Measurements from ENCODE around the gene TATDN3.

DNA sequence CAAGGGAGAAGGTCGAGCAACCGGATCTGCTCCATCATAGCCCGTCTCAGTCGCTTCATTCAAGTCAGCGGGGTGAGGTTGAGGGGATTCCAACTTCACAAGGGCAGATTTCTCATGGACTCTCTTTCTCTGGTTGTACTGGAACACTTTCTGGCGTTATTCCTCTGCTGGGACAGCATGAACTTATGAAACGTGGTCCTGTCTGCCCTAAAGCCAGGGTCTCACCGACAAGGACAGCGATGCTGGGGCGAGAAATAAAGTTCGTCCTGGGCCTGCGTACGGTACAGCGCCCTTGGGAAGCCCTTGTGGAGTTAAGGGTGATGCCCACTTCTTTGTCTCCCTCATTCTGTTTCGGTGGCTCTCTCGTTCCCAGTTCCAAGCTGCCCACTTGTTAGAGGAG lies 65.1 kb downstream of the TATDN3 start:
- TF ChIP-seq, protein P1, sequence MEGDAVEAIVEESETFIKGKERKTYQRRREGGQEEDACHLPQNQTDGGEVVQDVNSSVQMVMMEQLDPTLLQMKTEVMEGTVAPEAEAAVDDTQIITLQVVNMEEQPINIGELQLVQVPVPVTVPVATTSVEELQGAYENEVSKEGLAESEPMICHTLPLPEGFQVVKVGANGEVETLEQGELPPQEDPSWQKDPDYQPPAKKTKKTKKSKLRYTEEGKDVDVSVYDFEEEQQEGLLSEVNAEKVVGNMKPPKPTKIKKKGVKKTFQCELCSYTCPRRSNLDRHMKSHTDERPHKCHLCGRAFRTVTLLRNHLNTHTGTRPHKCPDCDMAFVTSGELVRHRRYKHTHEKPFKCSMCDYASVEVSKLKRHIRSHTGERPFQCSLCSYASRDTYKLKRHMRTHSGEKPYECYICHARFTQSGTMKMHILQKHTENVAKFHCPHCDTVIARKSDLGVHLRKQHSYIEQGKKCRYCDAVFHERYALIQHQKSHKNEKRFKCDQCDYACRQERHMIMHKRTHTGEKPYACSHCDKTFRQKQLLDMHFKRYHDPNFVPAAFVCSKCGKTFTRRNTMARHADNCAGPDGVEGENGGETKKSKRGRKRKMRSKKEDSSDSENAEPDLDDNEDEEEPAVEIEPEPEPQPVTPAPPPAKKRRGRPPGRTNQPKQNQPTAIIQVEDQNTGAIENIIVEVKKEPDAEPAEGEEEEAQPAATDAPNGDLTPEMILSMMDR (IDR thresholded peaks at IDR 0.05): no peak
- no peak for TF ChIP-seq POLR2A (IDR thresholded peaks at IDR 0.05)
